HG03066 (cell line): Measurements from ENCODE around the gene NBPF1.
A peak's percentile ranks its signal among the peaks of the same experiment; 100 is the strongest.
"Not testable (repeated sequence)": the region's sequence is repeated elsewhere in the genome, so short reads cannot be mapped to it uniquely, and the experiment has no call there.

Experiments
- ATAC-seq: cut with Tn5 transposase; IDR thresholded peaks from one replicate; pipeline ENCODE4 v1.9.1; 2021; ENCODE audit warnings: low read depth; ENCODE audit not compliant: unreplicated experiment

NBPF1 gene

GRCh38 chr1:16613185-16614147 is at the start of gene NBPF1:
NBPF1 (minus strand) TSS chr1:16613564.
- peak; percentile 93 for ATAC-seq

GRCh38 chr1:16658234-16658633 is 44.9 kb upstream of the NBPF1 start:
- not testable (repeated sequence) for ATAC-seq

DNA sequence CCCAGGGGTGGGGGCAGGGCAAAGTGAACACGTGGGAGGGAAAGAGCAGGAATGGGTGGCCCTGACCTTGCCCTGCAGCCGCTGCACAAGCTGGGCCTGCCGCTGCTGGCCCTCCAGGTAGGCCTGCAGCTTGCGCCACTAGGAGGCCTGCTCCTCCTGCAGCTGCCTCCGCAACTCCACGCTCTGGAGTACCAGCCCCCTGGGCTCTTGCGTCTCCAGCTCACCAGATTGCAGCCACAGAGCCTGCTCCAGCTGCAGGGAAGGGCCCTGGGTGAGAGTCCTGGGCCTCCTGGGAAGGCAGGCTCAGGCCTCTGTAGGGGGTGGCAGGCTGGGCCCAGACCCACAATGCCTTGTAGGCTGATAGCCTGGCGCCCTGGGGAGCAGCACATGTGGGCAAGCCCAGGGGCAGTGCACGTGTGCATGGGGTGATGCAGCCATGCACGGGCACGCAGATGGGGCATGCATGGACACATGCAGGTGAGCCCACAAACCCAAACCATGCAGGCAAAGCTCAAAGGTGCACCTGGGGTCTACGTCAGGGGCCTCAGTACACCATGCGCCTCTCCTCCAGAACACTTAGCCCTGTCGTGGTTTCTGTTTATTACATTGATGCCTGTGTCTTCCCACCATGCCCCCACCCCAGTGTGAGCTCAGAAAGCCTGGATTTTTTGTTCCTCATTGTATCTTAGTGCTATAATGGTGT is 43.8 kb upstream of the NBPF1 start:
- ATAC-seq = not testable (repeated sequence)

- ATAC-seq = not testable (repeated sequence)
Measured at GRCh38 chr1:16656574-16656973, 43.2 kb upstream of the NBPF1 start.

- ATAC-seq = not testable (repeated sequence)
Measured at GRCh38 chr1:16651560-16651959, 38.2 kb upstream of the NBPF1 start.

- not testable (repeated sequence) for ATAC-seq
Measured at GRCh38 chr1:16649960-16650359, 36.6 kb upstream of the NBPF1 start.

DNA sequence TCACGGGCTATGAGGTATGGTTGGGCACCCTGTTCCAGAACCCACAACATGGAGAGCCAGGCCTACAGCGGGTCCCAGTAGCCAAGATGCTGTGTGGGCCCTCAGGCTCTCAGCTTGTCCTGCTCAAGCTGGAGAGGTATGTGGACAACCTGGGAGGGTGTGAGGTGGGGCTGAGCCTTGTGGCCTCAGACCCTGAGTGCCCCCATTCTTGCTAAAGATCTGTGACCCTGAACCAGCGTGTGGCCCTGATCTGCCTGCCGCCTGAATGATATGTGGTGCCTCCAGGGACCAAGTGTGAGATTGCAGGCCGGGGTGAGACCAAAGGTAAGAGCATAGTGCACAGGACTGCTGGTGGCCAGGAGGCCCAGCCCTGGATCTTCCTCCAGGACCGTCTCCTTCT is 36.0 kb upstream of the NBPF1 start:
- not testable (repeated sequence) for ATAC-seq

DNA sequence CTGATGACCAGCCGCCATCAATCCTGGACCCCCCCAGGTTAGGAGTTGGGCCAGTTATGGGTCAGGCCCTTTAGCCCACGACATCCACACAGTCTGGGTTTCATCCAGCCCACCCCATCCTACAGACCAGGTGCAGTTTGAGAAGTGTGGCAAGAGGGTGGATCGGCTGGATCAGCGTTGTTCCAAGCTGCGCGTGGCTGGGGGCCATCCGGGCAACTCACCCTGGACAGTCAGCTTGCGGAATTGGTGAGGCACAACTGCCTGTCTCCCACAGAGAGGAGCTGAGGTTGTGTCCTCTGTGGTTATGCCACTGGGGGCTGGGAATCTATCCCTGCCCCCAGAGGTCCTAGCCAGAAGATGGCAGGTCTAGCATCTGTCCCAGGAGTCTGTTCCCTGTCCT is 35.4 kb upstream of the NBPF1 start:
- ATAC-seq = not testable (repeated sequence)

DNA sequence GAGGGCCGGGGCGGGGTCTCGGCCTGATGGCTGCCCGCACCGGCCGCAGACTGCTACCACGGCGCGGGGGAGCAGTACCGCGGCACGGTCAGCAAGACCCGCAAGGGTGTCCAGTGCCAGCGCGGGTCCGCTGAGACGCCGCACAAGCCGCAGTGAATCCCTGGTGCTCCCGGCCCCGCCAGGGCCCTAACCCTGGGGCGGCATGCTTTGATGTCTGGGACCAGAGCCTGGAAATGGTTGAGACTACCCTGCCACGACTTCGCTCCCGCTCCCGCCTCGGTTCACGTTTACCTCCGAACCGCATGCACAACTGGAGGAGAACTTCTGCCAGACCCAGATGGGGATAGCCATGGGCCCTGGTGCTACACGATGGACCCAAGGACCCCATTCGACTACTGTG is 34.9 kb upstream of the NBPF1 start:
- ATAC-seq = not testable (repeated sequence)

- ATAC-seq = not testable (repeated sequence)
Measured at GRCh38 chr1:16647179-16648176, 34.1 kb upstream of the NBPF1 start.

DNA sequence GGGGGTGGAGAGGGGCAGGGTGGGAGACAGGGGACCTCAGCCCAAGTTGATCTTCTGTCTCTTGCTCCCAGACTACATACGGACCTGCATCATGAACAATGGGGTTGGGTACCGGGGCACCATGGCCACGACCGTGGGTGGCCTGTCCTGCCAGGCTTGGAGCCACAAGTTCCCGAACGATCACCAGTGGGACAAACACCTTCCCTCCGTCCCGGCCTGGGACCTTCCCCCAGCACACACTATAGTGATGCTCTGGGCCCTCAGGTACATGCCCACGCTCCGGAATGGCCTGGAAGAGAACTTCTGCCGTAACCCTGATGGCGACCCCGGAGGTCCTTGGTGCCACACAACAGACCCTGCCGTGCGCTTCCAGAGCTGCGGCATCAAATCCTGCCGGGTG is 33.4 kb upstream of the NBPF1 start:
- not testable (repeated sequence) for ATAC-seq

DNA sequence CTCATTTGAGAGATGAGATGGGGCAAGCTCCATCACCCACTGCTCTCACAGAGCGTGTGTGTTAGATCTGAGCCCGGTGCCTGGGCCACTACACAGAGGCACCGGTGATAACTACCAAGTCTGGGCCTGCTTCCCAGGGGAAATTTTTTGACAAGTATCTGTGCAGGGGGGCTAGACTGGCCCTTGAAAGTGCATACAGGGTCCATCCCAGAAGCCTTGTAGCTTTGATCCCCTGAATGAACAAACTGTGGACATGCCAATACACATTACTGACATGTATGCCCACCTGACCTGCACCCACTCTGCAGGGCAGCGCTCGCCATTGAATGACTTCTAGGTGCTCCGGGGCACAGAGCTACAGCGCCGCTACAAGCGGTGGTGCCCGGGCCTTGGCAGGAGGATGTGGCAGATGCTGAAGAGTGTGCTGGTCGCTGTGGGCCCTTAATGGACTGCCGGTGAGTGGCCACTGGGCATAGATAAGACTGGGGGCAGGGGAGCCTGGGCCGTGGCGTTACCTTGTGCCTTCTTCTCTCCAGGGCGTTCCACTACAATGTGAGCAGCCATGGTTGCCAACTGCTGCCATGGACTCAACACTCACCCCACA is 32.8 kb upstream of the NBPF1 start:
- ATAC-seq = not testable (repeated sequence)

DNA sequence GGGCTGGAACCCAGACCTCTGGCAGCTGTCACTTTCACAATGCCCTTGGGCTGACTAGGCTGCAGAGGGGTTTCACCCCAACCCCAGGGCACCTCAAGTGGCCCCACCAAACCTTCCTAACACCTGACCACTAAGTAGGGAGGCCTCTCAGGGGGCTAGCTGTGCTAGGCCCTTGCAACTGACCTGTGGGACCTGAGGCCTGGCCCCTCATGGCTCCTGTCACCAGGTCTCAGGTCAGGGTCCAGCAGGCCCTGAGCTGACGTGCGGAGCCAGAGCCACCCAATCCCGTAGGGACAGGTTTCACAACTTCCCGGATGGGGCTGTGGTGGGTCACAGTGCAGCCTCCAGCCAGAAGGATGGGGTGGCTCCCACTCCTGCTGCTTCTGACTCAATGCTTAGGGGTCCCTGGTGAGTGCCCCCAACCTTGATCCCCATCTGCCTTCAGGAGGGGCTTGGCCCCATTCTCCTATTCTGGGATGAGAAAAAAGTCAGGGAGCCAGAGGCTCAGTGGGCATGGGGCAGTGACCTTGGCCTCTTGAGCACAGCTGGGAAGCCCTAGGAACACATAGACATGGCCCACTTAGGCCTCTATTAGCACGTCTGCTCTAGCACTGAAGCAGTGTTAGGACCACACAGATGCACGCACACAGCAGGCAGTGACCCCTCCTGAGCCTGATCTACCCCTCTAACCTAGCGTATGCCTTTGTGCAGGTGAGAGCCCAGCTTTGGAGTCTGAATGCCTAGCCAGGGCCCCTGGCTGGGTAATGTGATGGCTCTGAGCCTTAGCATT is 32.1 kb upstream of the NBPF1 start:
- ATAC-seq = not testable (repeated sequence)

- peak; percentile 75 for ATAC-seq
Measured at GRCh38 chr1:16644482-16645270, 31.3 kb upstream of the NBPF1 start.

DNA sequence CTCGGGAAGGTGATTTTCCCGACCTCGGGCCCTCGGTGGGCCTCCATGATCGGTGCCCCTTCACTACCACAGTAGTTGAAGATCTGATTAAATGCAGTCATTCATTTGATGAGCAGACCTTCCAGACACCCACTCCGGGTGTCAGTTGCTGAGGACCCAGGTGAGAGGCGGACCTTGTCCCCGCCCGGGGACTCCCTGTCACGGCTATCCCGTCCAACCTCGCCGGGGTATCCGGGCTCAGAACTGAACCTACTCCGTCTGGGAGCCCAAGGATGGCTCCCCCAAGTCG is 30.8 kb upstream of the NBPF1 start:
- peak; percentile 31 for ATAC-seq

DNA sequence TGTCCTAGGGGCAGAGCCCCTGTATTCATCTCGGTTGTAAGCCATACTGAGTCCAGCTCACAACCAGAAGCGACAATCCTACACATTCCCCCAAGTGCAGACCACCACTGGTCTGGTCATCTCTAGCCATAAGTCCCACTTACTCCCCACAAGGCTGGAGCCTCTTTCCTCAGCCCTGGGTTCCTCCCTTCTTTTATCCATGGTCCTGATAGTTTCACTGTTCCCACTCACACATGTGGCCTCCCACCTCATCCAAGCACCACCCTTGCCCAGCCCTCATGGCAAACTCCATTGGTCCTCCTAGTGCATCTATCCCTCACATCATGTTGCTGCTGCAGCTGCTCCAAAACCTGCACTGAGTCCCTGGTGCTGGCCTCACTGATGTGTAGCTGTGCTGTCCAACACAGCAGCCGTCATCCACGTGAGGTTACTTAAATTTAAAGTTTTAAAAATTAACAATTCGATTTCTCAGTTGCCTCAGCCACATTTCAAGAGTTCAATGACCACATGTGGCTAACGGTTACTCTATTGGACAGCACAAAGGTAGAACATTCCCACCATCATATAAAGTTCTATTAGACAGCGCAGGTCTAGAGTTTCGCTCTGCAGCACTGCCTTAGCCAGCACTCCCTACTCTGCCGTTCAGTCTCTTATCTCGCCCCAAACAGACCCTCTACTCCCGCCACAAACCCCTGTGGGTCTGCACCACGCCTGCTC is 30.3 kb upstream of the NBPF1 start:
- peak; percentile 7 for ATAC-seq

DNA sequence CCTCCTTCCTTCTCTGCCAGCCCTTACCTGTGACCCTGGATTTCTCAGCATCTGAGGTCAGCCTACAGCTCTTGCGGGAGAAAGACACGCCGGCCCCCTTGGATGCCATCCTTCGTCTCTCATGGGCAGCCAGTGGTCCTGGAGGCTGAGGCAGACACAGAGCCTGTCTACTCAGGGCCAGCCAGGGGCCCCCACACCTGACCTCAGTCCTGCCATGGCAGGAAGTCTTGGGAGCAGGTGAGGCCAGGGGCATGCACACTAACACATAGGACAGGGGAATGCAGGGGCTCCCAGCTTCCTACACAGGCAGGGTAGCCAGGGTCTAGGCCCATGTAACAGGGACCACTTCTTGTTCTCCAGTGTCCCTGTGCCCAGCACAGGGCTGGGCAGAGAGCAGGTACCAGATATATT is 29.6 kb upstream of the NBPF1 start:
- not testable (repeated sequence) for ATAC-seq
